Ovary (tissue), 3 donors: ENCODE results near the gene TRANK1.

Source experiments
- EP300 ChIP-seq: sonication (generic); formaldehyde crosslinking; IDR thresholded peaks from one replicate; pipeline ENCODE4 v1.6.1; 2017; ENCODE audit warnings: antibody characterized with exemption
- POLR2A ChIP-seq: fragments of 450-650 bp; IDR thresholded peaks from one replicate; pipeline ENCODE4 v1.6.1; 2017; ENCODE audit warnings: antibody characterized with exemption, mild to moderate bottlenecking, moderate library complexity
- TF ChIP-seq, protein P1 (sequence below), 3 donors: fragments of 450-650 bp in 2 of 3; fragments of 200-600 bp in 1 of 3; IDR thresholded peaks; one replicate each; pipeline versions ENCODE4 v1.5.1 to v1.8.0; 2016 to 2022; ENCODE audit warnings: antibody characterized with exemption in 3 of 3, mild to moderate bottlenecking in 1 of 3
- donor health status: DM: no; HTN: no; CAD: no.

DNA sequence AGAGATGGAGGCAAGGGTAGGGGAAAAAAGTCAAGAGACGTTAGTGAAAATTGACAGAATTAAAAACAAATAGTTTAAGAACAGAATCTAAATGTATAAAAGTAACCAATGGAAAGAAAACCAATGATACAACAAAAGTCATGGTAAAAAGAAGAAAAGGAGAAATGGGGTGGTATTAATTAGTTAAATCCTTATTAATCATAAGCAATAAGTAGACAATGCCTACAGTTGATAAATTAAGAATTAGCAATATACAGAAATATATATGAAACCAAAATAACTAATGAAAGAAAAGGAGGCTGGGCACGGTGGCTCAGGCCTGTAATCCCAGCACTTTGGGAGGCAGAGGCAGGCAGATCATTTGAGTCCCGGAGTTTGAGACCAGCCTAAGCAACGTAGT lies 24.2 kb upstream of the TRANK1 start:
- TF ChIP-seq, protein P1, sequence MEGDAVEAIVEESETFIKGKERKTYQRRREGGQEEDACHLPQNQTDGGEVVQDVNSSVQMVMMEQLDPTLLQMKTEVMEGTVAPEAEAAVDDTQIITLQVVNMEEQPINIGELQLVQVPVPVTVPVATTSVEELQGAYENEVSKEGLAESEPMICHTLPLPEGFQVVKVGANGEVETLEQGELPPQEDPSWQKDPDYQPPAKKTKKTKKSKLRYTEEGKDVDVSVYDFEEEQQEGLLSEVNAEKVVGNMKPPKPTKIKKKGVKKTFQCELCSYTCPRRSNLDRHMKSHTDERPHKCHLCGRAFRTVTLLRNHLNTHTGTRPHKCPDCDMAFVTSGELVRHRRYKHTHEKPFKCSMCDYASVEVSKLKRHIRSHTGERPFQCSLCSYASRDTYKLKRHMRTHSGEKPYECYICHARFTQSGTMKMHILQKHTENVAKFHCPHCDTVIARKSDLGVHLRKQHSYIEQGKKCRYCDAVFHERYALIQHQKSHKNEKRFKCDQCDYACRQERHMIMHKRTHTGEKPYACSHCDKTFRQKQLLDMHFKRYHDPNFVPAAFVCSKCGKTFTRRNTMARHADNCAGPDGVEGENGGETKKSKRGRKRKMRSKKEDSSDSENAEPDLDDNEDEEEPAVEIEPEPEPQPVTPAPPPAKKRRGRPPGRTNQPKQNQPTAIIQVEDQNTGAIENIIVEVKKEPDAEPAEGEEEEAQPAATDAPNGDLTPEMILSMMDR (IDR thresholded peaks at IDR 0.05) = no peak
- TF ChIP-seq POLR2A (no peak), EP300 (no peak)
